WI38 (cell line): Measurements from ENCODE around the gene MESD.

ENCODE experiments used
- H3K4me3 ChIP-seq: 2 replicates; pipeline ENCODE4 v1.5.1; 2011; ENCODE audit warnings: low read depth, mild to moderate bottlenecking, control low read depth, low read length
- TF ChIP-seq, protein P1 (sequence below): IDR thresholded peaks from 2 replicates; pipeline ENCODE4 v1.5.1; 2012; ENCODE audit warnings: low read depth, mild to moderate bottlenecking, control low read depth, low read length

MESD gene

DNA sequence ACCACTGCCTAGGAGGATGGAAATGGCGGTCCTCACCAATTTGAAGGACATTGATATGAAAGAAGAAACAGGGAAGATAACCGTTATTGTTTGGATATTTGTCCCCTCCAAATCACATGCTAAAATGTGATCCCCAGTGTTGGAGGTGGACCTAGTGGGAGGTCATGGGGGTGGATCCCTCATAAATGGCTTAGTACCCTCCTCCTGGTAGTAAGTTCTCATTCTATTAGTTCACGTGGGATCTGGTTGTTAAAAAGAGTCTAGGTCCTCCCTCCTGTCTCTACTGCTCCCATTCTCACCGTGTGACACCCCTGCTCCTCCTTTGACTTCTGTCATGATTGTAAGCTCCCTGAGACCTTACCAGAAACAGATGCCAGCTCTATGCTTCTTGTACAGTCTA lies 41.6 kb upstream of the MESD start:
- H3K4me3 ChIP-seq, result no peak overlapping the region
- TF ChIP-seq, protein P1, sequence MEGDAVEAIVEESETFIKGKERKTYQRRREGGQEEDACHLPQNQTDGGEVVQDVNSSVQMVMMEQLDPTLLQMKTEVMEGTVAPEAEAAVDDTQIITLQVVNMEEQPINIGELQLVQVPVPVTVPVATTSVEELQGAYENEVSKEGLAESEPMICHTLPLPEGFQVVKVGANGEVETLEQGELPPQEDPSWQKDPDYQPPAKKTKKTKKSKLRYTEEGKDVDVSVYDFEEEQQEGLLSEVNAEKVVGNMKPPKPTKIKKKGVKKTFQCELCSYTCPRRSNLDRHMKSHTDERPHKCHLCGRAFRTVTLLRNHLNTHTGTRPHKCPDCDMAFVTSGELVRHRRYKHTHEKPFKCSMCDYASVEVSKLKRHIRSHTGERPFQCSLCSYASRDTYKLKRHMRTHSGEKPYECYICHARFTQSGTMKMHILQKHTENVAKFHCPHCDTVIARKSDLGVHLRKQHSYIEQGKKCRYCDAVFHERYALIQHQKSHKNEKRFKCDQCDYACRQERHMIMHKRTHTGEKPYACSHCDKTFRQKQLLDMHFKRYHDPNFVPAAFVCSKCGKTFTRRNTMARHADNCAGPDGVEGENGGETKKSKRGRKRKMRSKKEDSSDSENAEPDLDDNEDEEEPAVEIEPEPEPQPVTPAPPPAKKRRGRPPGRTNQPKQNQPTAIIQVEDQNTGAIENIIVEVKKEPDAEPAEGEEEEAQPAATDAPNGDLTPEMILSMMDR, result no peak

DNA sequence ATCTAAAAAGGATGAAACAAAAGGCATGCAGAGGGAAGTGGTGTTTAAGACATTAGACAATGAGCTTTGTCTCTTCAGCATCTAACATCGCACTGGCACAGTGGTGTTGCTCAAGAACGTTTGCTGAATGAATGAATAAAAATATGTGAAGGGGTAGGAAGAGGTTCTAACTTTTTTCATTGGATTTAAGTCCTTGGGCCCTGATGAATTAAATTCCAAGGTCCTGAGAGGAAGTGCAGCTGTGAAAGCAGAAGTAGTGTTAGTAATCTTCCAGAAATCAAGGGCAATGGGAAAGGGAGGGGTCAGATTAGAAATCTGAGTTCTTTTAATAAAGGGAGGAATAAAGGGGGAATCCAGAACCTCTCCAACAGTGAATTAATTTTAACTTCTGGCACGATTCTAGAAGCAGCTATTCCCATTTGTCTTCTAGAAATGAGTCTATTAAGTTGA lies 40.7 kb upstream of the MESD start:
- TF ChIP-seq, protein P1, result no peak
- no peak overlapping the region for H3K4me3 ChIP-seq

DNA sequence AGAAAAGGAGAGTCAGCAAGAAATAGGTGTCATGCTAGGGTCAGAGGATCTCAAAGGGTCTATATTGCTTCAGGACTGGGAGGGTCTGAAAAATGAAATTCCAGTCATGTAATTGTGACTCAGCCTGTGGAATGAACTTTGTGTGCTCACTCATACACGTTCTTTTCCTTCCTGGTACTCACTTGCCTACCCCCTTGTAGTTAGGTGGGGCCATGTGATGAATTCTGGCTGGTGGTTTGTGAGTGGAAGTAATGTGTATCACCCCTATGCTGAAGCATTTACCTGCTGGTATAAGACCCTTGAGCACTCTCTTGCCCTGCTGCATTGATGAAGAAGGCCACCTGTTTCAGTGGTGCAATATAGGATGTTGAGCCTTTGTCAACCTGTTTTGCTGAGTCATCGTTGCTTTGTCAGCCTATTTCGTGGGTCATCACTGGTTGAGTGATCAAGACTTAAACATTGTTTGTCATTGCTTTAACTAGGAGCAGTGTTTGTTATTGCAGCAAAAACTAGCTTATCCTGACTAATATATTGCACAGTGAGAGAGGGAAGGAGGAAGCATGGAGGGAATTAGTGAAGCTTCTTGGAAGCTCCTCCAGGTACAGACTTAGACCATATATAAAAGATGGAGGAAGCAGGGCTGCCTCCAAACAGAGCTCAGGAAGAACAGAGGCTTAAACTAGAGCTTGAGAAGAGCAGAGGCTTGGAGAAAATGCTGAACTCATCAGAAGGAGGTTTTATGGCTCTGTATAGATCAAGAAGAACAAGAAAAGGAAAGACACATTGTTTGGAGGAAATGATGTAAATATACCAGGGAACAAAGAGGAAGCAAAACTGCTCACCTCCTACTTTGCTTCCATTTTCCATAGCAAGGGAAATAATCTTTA lies 40.0 kb upstream of the MESD start:
- TF ChIP-seq, protein P1, result no peak

DNA sequence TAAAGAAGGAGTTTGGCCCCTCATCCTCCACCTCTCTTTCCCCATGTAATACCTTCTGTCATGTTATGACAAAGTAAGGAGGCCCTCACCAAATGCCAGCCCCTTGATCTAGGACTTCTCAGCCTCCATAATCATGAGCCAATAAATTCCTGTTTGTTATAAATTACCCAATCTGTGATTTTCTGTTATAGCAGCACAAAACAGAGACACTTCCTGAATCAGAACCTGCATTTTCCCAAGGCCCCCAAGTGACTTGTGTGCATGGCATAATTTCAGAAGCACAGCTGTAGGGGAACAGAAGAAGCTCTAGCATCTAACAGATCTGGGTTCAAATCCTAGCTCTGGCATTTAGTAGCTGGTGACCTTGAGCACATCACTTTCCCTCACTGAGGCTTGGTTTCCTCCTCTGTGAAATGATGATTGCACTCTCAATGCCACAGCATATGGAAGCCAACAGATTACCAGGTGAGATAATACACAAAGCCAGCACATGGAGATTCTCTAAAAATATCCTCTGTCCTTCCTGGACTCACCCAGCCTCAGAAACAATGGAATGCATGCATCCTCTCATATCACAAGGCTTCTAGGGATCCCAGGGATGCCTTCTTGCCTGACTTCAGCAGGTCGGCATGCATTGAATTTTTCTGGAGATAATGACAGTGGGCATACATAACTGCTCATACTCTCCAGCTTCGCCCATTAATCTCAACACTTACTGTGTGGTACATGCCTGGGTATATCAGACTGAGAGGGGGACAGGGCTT lies 37.4 kb upstream of the MESD start:
- TF ChIP-seq, protein P1, result no peak
- no peak overlapping the region for H3K4me3 ChIP-seq

More for the DNA sequence above, 40.0 kb upstream of the MESD start:
- no peak overlapping the region for H3K4me3 ChIP-seq

DNA sequence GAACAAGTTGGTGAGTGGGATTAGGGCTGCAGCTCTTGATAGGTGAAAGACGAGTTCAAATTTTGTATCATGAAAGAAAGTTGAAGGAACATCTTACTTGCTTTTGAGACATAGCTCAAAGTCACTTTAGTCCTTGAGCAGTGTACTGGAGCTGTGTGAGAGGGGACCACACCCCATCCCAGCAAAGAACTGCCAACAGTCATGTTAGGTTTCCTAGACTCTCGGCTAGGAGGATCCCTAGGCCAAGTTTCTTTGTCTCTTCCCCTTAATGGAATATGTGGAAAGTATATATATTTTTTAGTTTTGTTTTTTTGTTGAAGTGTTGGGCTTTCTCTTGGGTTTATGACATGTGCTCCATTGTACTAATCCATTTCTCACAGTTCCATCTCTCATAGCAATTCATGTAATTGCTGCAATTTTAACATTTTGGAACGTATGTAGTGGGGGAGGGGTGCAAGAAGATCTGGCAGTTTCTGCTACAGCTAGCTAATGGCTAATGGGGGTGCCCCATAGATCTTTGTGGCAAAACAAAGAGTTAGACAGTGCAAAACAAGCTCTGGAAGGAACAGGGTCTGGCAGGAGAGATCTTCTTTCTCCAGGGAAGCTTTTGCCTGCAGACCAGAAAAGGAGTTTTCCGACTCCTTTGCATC lies 36.2 kb upstream of the MESD start:
- TF ChIP-seq, protein P1, result no peak
- H3K4me3 ChIP-seq, result no peak overlapping the region

DNA sequence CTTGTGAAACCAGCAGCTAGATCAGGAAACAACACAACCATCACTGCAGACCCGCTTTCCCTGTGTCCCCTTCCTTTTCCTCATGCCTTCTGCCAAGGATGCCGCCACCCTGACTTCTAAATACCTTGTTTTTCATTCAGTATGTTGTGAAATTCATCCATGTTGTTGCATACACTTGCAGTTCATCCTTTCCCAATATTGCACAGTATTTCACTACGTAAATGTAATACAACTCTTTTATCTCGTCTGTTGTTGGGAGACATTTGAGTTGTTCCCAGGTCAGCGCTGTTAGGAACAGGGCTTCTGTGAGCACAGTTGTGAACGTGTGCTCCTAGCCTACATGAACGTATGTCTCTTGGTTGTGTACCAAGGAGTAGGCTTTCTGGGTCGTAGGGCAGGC lies 35.3 kb upstream of the MESD start:
- H3K4me3 ChIP-seq, result no peak overlapping the region
- TF ChIP-seq, protein P1, result no peak
